Activated T-helper 9 cell treated with anti-CD3 and anti-CD28 coated beads, Interleukin-2, amount 50 U/mL, for 16 hours (primary cell): ENCODE results near the gene PLEKHM3.
"Not testable (repeated sequence)": the region's sequence is repeated elsewhere in the genome, so short reads cannot be mapped to it uniquely, and the experiment has no call there.

Experiments used
- DNase-seq: peaks from one replicate; pipeline ENCODE4 v3.0.0-alpha.2; 2020; ENCODE audit warnings: low read depth

Gene PLEKHM3

DNA sequence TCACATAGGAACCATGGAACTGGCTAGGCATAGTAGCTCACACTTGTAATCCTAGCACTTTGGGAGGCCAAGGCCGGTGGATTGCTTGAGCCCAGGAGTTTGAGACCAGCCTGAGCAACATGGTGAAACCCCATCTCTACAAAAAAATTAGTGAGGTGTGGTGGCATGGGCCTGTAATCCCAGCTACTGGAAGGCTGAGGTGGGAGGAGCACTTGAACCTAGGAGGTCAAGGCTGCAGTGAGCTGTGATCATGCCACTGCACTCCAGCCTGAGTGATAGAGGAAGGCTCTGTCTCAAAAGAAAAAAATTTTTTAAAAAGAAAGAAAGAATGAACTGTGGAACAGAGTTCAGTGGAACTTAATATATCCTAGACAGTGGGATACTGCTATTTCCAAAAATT, 76.1 kb downstream of the PLEKHM3 start:
- not testable (repeated sequence) for DNase-seq

DNA sequence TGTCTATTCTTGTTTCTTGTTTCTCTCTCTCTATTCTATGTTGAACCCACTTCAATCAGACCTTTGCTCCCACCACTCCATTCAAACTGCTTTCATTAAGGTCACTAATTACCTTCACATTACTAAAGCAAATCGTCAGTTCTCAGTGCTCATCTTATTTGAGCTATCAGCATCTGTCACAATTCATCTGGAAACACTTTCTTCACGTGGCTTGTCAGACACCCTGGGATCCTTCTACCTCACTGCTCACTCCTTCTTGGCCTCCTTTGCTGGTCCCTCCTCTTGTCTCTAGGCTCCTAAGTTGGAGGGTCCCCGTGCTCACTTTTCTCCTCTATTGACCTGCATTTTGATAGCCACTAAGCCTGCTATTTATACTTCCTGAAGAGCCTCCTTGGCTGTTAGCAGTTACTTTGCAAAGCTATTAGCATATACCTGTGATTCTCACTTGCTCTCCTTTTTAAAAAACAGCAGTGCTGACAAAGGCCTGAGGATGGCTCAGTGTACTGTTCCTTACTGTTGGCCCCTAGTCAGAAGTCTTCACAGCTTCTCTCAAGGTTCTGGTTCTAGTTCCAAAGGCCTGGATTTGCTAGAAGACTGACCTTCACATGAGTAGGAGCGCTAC, 80.2 kb downstream of the PLEKHM3 start:
- no peak for DNase-seq

DNA sequence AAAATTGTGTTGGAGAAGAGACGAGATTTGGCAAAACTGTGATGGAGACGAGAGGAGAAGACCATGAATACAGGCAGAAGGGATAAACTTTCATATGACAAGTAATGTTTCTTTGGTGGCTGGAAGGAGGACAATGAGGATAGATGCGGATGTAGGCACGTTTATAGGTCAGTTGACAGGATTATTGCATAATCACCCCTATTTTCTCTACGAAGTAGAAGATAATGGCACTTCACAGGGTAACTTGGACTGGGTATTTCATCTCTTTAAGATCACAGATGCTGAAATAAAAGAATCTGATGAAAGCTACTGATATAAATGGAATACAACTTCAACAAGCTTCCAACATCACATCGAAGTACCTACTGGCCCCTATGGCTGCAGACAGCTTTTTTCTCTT, 81.0 kb downstream of the PLEKHM3 start:
- no peak for DNase-seq

DNA sequence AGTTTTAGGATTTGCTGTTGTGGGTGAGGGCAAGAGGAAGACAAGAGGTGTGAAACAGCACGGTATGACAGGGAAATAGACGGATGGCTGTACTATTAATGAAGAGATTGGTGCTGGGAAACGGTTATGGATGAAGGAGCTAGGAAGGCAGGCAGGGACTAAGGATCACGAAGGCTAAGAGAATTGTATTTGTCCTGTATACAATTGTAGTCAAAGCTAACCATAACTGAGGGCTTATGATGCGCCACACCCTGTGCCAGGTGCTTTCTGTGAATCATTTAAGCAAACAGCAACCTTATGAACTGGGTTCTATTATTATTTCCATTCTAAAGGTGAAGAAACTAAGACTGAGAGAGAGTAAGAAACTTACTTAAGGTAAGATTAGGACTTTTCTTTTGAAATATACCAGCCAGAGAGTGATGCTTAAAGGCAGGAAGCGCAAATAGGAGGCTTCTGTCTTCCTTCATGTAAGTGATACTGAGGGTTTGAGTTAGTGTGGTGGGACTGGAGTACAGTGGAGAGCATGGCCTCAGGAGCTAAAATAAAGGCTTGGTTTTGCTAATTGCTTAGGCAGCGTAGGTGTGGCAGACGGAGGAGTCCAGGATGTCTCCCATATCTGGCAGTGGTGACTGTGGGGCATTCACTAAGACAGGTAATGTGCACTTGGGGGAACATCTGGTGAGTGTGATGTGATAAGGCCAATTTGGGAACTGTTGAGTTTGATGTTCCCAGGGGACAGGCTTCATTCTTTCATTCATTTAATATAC, 85.8 kb downstream of the PLEKHM3 start:
- no peak for DNase-seq

DNA sequence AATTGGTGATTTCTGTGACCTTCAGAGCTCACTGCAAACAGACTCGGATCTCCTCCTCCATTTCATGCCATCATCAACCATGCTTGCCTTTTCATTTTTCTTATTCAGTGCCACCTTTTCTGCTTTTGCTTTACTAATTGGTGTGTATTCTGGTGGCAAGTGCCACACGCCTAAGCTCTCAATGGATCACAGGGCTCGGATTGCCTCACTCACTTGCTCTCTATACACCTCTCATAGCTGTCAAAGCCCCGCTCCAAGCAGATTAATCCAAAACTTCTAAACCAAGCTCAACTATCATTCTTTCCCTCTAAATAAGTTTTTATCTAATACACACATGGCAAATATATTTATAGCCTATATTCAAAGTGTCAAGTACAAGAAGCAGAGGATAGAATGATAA, 86.4 kb downstream of the PLEKHM3 start:
- DNase-seq, result no peak

DNA sequence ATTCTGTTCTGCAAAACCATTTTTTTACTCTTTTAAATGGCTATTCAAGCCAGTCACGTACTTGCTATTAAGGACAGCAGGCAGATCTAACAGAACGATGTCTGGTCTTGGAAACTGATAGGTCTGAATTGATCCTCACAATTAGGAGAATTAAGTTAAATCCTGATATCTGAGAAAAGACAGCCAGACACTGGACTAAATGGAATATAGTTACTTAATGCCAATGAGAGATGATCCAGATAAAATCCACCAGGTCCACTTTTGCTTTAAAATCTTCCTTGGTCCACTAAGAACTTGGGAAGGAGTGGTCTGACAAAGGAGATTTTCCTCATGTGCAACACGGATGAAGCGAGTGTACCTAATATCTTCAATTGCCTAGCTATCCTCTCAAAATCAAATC, 86.9 kb downstream of the PLEKHM3 start:
- DNase-seq, result no peak

DNA sequence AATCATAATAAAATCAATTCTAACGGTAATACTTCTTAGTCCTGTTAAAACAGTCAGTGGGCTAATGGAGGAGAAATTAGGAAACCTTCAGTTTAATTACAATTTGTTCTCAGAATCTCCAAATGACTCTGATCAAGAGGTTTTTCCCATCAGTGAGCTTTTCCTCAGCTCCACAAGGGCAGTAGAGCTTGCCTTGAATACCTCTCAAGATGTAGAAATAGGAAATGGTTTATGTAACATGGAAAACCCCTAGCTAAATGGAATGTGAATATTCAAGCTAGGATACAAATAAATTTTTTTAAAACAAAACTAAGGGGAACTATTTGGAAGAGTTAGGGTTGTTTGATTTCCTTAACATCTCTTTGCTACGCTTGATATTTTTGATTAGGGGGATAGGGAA, 87.5 kb downstream of the PLEKHM3 start:
- no peak for DNase-seq

DNA sequence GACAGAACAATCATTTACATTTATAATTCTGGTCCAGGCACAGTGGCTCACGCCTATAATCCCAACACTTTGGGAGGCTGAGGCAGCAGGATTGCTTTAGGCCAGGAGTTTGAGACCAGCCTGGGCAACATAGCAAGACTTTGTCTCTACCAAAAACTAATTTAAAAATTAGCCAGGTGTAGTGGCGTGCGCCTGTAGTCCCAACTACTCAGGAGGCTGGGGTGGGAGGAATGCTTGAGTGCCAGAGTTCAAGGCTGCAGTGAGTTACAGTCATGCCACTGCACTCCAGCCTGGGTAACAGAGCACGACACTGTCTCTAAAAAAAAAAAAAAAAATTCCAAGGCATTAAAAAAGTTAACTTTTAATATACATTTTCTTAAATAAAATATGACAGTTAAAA, 88.1 kb downstream of the PLEKHM3 start:
- no peak for DNase-seq

DNA sequence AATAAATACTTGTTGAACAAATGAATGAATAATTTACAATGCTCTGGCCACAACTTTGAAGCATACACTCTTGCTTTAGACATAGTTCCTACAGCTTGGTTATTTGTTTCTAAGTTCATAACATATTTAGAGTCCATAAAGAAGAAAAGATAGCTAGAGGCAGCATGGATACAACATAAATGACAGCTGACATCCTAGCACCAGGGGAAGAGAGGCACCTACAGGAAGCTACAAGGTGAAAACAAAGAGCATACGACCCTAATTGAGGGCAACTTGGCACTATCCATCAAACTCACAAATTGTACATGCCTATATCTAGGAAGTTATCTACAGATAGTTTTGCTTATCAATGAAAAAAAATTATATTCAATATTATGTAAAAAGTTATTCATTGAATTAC, 88.9 kb downstream of the PLEKHM3 start:
- no peak for DNase-seq

DNA sequence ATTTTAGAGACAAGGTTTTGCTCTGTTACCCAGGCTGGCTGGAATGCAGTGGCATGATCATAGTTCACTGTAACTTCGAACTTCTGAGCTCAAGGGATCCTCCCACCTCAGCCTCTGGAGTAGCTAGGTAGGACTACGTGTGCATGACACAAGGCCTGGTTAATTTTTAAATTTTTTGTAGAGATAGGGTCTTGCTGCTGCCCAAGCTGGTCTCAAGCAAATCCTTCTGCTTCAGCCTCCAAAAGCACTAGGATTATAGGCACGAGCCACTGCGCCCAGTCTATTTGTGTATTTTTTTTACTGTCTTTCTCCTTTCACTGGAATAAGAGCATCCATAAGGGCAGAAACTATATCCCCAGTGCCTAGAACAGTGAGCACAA, 89.3 kb downstream of the PLEKHM3 start:
- DNase-seq, result no peak

DNA sequence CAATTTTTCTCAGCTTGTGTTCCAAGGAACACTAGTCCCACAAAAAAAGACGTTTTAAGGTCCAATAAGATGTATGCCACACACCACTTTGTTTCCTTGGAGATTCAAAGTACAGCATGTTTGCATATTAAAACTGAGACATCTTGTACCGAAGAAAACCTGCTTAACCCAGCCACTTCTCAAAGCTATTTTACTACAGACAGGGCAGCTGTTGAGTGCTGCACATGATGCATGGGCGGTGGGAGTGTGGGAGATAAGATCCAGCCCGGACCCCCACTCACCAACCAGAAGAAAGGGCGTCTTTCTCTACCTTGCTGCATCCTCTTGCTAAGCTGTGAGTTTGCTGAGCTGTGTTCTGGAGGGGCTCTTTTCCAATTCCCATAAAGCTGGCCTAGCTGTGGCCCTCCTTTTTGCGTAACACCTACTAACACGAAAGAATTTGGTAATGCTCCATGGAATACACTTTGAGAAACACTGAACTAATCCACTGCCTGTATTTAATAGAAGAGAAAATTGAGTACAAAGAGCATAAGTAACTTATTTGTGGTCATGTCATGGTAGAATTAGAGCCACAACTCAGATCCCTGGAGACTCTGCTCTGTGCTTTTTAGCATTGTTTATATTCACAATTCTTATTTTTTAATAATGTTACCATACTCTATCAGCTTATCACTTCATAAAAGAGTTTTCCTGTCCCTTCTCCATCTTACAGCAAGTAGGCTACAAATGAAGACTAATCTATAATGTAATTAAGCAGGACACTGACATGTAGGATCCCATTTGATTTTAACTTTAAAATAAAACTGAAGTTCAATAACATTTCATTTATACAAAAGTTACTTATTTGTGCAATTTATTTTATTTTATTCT, 90.0 kb downstream of the PLEKHM3 start:
- DNase-seq, result no peak

DNA sequence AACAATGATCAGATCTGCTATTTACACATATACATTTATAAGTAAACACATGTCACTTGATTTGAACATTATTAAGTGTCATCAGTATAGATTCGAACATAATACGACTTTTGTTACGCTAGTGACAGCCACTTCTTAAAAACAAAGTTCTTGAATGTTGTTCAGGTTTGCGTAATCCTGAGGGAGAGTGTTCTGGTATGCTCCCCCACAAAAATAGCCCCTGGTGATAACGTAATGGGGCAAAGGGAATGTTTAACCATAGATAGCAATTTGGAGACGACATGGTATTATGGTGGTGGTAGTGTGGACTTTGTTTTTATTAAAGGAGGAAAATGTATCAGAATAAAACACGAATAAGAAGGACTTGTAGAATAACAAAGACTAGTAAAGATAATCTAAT, 90.6 kb downstream of the PLEKHM3 start:
- DNase-seq, result no peak

DNA sequence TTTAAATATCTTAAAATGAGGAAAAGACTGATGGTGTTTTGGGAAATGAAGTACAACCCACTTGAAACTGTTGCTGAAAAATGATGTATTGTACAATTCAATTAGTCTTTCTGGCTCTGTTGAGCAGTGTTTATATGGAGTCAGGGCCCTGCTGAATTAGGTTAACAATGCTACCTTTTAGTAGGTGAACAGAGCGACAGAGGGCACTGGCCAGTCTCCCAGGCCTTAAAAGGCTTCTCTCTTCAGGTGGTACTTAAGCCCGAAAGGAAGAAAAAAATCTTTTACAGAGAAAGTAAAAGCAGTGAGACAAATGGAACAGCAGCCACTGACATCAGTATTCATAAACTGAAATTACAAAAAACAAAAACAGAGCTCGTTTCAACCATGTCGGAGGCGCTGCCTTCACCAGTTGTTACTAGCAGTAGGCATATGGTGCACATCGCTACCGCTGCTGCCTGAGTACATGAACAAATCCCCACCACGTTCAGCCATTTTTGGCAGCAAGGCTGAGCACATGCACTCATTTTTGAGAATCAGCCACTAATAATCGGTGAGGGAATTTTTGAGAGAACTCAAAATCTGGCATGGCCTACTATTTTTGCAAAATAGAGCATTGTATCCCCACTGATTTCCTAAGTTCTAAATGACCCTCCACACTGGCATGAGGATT, 91.8 kb downstream of the PLEKHM3 start:
- no peak for DNase-seq

DNA sequence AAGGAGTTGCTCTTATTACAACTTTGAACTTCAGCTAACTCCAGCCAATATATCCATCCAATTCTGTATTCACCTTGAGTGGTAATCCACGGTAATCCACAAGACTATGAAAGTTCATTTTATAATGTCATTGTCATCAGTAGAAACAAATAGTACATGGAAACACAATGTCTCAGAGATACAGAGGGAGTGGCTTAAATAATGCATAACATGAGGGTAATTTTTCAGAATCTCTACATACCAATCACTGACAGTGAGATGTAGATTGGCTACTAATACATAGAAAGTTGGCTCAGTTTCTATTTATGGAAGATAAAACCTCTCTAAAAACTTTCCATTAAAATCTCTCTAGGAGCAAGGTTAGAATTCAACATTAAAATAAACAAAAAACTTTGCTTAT, 93.2 kb downstream of the PLEKHM3 start:
- no peak for DNase-seq

DNA sequence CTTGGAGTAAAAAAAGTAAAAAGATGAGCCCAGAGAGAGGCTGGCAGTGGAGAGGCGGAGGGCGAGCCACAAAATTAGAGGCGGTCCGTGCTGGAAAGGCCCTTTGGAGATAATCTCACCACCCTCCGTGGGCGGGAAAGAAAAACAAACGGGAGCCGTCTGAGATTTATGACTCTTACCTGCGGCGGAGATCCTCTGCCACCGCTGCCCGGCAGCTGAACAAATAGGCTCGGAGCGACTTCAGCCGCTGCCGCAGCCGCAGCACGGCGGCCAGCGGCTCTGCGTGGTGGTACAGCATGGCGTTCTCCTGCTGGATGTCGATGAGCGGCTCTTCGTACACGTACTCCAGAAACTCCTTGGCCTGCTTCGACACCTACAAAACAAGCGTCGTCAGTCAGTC, 94.6 kb downstream of the PLEKHM3 start:
- no peak for DNase-seq

DNA sequence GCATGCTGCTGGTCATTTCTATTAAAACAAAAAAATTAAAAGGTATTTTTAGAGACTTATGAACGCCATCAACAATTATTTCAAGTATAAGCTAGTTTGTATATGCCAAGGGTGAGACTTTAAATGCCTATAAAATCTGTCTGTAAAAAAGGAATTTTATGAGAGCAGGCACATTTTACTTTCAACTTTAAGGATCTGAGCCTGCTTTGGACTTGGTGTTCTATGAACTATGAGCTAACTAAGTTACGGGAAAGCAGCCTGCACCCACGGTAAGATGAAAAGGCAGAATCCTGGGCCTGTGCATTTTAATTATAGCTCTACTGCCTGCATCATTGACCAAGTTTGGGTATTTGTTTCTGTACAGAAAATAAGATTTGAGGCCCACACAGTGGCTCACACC, 95.4 kb downstream of the PLEKHM3 start:
- DNase-seq, result no peak

DNA sequence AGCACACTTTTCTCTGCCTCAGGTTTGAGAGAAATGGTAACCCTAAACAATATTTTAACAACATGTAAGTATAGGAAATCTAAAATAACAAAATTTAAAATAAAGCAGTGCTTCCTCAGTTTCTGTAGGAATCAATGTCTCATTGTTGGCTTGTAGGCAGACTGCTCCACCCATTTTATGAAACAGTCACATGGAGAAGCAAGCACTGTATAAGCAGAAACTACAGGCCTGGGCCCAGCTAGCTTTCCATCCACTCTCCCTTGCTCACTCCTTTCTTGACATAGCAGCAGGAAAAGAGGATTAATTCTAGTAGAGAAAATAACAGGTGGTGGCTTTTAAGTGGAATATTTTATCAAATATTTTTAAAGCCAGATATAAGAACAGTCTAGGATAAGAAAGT, 97.2 kb downstream of the PLEKHM3 start:
- no peak for DNase-seq

DNA sequence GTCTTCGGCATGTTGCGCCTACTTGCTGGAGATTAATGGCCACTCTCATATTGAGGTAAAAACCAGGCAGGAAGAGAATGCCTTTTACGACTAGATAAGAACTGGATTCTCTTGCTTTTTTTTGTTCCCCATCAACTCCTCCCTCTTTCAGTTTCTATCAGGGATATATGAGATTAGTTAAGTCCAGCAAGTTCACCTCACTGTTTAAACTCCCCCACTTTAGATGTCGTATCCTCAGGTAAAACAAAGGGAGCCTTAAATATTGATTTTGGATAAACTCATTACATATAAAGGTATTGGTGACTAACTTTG, 98.4 kb downstream of the PLEKHM3 start:
- no peak for DNase-seq

DNA sequence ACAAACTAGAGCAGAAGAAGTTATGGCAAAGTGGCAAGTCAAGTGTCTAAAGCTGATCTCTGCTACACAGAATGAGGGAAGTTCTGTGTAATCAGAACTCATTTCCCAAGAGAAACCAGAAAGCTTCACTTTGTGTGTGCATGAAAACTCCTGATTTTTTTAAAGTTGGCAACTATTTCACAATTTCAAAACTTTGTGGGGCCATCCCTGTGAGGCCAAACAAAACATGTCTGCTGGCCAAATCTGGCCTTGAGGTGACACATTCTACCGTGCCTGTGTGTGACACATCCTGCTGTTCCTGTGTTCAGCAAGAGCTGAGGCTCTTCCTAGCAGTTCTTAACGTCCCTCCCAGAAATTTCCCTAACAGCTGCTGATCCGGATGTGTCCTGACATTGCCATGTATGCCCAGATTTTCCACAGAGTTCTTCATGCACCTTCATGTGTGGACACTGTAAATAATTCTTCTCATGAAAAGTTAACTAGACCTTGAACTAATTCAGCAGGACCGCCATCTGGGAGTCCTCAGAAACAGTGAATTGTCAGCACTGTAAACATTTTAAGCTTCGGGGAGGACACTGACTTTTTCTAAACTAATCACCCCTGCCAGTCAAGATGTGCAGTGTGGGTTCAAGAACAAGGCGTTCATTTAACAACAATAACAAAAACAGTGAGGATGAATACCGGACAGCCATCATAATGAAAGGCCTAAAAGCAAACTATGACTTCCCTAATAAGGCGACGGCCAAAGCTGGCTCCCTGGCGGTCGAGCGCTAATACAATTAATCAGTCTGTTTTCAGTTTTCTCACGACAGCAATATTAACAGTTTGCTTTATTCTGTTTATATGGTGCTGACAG, 99.0 kb downstream of the PLEKHM3 start:
- DNase-seq, result no peak

DNA sequence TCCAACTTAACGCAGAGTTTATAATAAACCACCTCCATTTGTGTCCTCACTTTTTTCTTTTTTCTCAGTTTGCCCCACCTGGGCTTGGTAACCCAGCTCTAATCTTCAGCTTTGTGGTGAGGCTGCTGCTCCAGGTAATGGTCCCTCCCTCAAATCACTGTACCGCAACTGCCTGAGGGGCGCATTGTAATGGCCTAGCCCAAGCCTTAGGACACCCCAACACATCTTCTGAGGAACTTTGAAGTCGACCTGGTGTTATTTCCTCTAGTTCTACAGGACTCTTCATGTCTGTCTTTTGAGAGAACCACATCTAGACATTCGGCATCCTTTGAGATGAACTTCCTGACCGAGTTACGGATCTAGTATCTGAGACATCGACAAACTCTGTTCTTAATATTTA, 99.7 kb downstream of the PLEKHM3 start:
- no peak for DNase-seq

DNA sequence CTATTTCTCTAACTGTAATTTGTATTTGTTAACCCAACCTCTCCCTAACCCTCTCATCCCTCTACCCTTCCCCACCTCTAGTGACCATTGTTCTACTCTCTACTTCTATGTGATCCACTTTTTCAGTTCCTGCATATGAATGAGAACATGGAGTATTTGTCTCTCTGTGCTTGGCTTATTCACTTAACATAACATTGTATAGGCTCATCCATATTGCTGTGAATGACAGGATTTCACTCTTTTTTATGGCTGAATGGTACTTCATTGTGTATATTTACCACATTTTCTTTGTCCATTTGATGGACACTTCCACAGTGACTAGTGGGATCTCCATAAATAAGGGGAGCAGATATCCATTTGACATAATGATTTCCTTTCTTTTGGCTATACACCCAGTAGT, 103.7 kb downstream of the PLEKHM3 start:
- DNase-seq, result no peak

DNA sequence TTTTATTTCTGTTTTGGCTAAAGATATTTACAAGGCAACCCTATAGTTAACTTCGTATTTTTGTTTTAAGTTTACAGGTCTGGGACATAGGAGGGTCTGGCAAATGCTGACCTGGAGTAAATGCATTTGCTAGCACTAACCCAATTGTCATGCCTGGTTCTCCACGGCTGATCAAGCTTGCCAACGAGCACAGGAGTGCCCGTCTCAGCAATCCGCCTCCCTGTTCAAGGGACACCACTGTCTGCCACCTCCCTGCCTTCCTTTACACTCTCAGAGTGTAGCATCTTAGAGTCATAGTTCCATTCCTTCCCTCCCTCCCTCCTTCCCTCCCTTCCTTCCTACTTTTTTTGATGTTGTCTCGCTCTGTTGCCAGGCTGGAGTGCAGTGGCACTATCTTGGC, 104.6 kb downstream of the PLEKHM3 start:
- no peak for DNase-seq
